ENCODE results near the gene LY6G6F. TPM values are rescaled to one million over a fixed set of nuclear protein-coding genes. Genes with fewer than 3 reads are reported as not detected.

LY6G6F gene
- total RNA-seq, 4 donors from 2014 or later: not detected

DNA sequence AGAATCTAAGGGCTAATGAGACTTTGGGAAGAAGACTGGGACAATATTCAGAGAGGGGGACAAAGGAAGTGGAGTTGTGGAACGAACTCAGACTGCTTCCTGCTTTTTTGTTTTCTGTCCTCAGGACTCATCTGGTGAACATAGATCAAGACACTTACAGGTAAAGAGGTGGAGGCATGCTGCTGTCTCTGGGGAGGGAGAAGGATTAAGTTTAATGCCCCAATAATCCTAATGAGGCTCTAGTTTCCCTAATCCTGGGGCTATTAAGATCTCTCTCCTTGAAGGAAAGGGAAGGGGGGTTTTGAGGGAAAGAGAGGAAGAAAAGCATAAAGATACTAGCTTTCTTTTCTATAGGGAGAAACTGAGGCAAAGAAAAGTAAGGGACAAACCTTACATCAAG lies 37.8 kb downstream of the LY6G6F start:
- H3K4me3 ChIP-seq (replicated peaks in 1 of 3): no peak overlapping the region
- H3K27me3 ChIP-seq: no peaks in the 10 kb centered on the region
- H3K27ac ChIP-seq: no peak overlapping the region
- no peaks in the 10 kb centered on the region for H3K36me3 ChIP-seq
- 57 to 63% methylated on average over 1 of the region's 1 CpG for WGBS, 2 donors
- TF ChIP-seq, protein P1, sequence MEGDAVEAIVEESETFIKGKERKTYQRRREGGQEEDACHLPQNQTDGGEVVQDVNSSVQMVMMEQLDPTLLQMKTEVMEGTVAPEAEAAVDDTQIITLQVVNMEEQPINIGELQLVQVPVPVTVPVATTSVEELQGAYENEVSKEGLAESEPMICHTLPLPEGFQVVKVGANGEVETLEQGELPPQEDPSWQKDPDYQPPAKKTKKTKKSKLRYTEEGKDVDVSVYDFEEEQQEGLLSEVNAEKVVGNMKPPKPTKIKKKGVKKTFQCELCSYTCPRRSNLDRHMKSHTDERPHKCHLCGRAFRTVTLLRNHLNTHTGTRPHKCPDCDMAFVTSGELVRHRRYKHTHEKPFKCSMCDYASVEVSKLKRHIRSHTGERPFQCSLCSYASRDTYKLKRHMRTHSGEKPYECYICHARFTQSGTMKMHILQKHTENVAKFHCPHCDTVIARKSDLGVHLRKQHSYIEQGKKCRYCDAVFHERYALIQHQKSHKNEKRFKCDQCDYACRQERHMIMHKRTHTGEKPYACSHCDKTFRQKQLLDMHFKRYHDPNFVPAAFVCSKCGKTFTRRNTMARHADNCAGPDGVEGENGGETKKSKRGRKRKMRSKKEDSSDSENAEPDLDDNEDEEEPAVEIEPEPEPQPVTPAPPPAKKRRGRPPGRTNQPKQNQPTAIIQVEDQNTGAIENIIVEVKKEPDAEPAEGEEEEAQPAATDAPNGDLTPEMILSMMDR (IDR thresholded peaks at IDR 0.05): no peak
- TF ChIP-seq POLR2A (IDR thresholded peaks at IDR 0.05): no peak
- no peak for DNase-seq
- intact Hi-C loops (cut with DNase I): no loop called here
- H3K4me1 ChIP-seq: peaks cover 6 to 7% of the 10 kb centered on the region in 2 donors
- no peaks in the 10 kb centered on the region for H3K9me3 ChIP-seq

DNA sequence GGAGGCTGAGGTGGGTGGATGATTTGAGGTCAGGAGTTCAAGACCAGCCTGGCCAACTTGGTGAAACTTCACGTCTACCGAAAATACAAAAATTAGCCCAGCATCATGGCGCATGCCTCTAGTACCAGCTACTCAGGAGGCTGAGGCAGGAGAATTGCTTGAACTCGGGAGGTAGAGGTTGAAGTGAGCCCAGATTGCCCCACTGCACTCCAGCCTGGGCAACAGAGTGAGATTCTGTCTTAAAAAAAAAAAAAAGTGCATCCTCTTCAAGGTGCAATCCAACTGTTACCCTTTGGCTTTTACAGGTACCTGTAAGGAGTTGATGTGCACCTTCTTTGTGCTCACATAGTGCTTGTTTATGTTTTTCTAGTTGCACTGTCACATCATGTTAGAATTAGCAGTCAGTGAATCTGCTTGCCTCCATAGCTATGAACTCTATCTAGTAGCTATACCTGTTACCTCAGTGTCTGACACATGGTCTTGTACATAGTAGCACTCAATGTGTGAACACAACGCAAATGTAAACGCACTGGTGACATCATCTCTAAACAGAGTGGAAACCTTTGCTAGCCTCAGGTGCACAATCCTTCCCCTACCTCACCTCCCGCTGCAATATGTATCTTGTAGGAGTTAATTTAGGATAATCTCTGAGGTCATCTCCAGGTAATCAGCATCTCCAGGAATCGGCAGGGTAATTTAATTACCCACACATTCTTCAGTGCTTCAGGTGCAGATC lies 42.8 kb downstream of the LY6G6F start:
- no peak for TF ChIP-seq POLR2A (IDR thresholded peaks at IDR 0.05)
- TF ChIP-seq, protein P1 (IDR thresholded peaks at IDR 0.05): no peak
- H3K9me3 ChIP-seq: no peaks in the 10 kb centered on the region
- H3K4me1 ChIP-seq: no peaks in the 10 kb centered on the region
- no peak overlapping the region for H3K4me3 ChIP-seq (replicated peaks in 1 of 3)
- H3K27ac ChIP-seq: no peak overlapping the region
- no peak for DNase-seq
- no peaks in the 10 kb centered on the region for H3K36me3 ChIP-seq
- intact Hi-C loops (cut with DNase I): no loop called here
- no peaks in the 10 kb centered on the region for H3K27me3 ChIP-seq
- 90% methylated on average over 8 of the region's 8 CpGs for WGBS, 2 donors

DNA sequence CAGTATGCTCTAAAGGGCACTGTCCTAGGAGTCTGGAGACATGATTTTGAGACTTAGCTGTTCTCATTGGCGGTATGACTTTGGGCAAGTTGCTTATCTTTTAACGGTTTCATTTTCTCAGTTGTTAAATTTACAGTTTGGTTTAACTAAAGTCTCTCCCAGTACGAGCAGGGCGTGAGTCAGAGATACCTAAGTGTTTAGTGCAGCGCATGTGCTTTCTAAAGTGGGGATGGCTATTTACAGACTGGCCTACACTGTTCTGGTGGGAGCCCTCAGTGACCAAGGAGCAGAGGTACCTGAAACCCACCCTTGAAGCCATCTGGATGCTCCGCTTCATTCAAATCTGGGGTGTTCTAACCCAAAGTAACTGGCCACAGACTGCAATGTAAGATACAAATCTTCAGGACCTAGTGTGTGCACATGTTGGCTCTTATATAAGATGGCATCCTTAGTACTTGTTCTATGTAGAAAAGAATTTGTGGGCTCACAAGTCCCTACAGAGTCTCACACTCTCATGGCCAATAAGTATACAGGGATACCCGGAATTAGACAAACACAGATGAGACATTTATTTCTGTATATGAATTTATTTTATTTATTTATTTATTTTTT lies 43.9 kb downstream of the LY6G6F start:
- TF ChIP-seq, protein P1 (IDR thresholded peaks at IDR 0.05): no peak
- no peak for TF ChIP-seq POLR2A (IDR thresholded peaks at IDR 0.05)
- no peak for DNase-seq
- H3K4me1 ChIP-seq: no peaks in the 10 kb centered on the region
- no peaks in the 10 kb centered on the region for H3K9me3 ChIP-seq
- WGBS, 2 donors: 89 to 90% methylated on average over 7 of the region's 7 CpGs
- H3K36me3 ChIP-seq: no peaks in the 10 kb centered on the region
- intact Hi-C loops (cut with DNase I): no loop called here
- no peaks in the 10 kb centered on the region for H3K27me3 ChIP-seq
- H3K4me3 ChIP-seq (replicated peaks in 1 of 3): no peak overlapping the region
- H3K27ac ChIP-seq: no peak overlapping the region

DNA sequence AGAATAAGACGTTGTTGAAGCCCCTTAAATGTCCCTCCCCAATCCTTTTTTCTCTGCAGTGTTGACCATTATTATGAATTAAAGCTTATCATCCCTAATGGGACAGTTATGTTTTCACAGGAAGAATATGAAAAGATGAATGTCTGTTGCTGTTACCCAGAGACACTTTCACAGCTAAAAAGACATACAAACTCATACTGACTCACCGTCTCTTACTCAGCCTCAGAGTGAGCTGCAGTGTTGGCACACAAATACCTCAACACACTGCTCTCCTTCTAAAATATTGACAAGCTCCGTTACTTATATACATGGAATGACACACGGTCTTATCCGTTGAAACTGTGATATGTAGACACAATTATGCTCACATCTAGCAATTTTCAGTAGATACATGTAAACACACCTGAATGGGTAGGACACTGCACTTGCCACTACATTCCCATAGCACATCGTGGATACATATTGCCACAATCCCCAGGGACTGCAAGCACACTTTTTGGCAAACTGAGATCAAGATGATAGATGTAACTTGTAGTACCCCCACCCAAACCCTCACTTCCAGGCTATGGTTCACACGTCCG lies 46.2 kb downstream of the LY6G6F start:
- no peak for TF ChIP-seq POLR2A (IDR thresholded peaks at IDR 0.05)
- TF ChIP-seq, protein P1 (IDR thresholded peaks at IDR 0.05): no peak
- no peaks in the 10 kb centered on the region for H3K36me3 ChIP-seq
- H3K4me3 ChIP-seq (replicated peaks in 1 of 3): no peak overlapping the region
- no peaks in the 10 kb centered on the region for H3K9me3 ChIP-seq
- 73 to 76% methylated on average over 8 of the region's 8 CpGs for WGBS, 2 donors
- H3K4me1 ChIP-seq: no peaks in the 10 kb centered on the region
- no peak for DNase-seq
- no peak overlapping the region for H3K27ac ChIP-seq
- H3K27me3 ChIP-seq: no peaks in the 10 kb centered on the region
- intact Hi-C loops (cut with DNase I): no loop called here

DNA sequence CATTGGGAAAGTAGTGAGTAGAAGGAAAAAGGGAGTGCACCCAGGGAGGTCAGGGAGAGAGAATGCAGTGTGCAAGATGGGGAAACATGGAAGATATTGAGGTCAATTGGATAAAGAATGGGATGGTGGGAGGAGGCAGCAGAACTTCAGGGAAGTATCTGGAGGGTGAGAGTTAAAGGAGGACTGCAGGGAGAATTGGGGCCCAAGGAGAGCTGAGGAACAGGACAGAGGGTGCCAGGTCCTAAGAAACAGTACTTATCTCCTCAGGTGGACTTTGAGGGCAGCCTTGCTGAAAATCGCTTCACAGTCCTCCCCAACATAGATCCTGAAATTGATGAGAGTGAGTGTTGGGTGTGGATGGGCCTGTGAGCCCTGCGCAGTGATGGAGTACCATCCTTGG lies 51.6 kb downstream of the LY6G6F start:
- no peaks in the 10 kb centered on the region for H3K36me3 ChIP-seq
- intact Hi-C loops (cut with DNase I): no loop called here
- TF ChIP-seq POLR2A (IDR thresholded peaks at IDR 0.05): no peak
- TF ChIP-seq, protein P1 (IDR thresholded peaks at IDR 0.05): no peak
- no peak overlapping the region for H3K4me3 ChIP-seq (replicated peaks in 1 of 3)
- no peak for DNase-seq
- H3K9me3 ChIP-seq: no peaks in the 10 kb centered on the region
- no peaks in the 10 kb centered on the region for H3K27me3 ChIP-seq
- no peaks in the 10 kb centered on the region for H3K4me1 ChIP-seq
- H3K27ac ChIP-seq: no peak overlapping the region
- WGBS, 2 donors: 90 to 96% methylated on average over 2 of the region's 2 CpGs

Measured in thyroid gland (tissue), 4 donors.